Measurements from ENCODE around the gene ATXN3.

Gene ATXN3

DNA sequence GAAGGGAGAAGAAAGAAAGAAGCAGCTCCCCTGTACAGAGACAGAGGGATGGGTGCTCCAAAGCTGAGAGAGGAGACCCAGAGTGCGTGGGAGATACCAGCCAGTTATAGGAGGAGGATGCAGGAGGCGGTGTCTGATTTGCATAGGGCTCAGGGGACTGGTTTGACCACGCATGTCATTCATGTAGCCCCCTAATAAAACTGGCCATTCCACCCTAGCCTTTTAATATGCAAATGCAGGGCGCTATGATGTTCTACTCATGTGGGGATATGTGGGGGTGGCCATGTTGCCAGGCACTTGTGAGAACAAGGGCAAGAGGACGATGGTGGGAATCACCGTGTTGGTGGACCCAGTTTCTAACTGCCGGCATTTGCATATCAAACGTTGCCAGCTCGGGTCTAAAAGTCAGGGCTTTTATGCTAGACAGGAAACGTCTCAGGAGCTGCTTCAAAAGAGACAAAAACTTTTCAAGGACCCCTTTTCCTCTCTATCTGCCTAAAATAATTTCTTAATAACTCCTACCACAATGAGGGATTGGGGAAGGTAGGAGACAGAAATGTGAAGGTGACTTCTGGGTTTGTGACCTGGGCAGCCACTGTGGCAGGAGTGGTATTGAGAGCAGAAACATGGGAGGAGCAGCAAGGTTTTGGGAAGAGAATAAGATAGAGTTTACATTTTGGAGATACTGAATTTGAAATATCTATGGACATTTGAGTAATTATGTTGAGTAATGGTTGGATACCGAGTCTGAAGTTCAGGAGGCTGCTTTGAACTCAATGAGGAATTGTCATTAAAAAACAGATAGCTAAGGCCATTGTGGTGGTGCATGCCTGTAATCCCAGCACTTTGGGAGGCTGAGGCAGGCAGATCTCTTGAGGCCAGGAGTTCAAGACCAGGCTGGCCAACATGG is 2.2 kb upstream of the ATXN3 start:
- DNase-seq (ENCODE audit: low read depth): no peak
- no peak for TF ChIP-seq CTCF (conservative IDR thresholded peaks at IDR 0.05; ENCODE audit: low read depth, low read length)
- no peak overlapping the region for H3K4me3 ChIP-seq (ENCODE audit: low read length)

- TF ChIP-seq CTCF (conservative IDR thresholded peaks at IDR 0.05; ENCODE audit: low read depth, low read length): no peak
- DNase-seq (ENCODE audit: low read depth): no peak
- peak overlapping the region; percentile 98 for H3K4me3 ChIP-seq (ENCODE audit: low read length)
These were observed 564 bp downstream of the ATXN3 start for GRCh38 chr14:92105893-92106142.

DNA sequence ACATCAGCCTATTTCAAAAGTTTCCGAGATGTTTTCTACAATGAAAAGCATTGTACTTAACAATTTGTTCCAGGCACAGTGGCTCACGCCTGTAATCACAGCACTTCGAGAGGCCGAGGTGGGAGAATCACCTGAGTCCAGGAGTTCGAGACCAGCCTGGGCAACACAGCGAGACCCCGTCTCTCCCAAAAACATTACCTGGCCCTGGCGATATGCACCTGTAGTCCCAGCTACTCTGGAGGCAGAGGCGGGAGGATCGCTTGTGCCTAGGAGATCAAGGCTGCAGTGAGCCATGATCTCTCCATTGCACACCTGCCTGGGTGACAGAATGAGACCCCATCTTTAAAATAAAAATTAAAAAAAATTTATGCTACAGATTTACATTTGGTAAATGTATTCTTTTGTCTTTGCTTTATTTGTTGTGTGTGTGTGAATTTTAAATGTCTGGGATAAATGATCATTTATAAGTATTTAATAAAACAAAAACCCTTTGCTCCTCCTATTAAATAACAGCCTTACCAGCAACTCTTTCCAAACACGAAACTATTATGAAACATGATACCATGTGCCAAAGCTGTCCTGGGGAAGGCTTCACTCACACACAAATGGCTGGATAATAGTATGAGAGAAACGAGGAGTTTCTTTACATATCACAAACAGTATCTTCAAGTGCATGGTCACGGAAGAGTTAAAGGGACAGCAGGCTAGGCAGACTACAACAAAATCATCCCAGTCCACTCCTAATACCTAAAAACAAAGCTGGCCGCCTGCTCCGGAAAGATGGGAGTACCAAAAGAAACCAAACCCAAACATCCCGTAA is 1.1 kb downstream of the ATXN3 start:
- peak overlapping the region; percentile 98 for H3K4me3 ChIP-seq (ENCODE audit: low read length)
- TF ChIP-seq CTCF (conservative IDR thresholded peaks at IDR 0.05; ENCODE audit: low read depth, low read length): no peak
- no peak for DNase-seq (ENCODE audit: low read depth)

DNA sequence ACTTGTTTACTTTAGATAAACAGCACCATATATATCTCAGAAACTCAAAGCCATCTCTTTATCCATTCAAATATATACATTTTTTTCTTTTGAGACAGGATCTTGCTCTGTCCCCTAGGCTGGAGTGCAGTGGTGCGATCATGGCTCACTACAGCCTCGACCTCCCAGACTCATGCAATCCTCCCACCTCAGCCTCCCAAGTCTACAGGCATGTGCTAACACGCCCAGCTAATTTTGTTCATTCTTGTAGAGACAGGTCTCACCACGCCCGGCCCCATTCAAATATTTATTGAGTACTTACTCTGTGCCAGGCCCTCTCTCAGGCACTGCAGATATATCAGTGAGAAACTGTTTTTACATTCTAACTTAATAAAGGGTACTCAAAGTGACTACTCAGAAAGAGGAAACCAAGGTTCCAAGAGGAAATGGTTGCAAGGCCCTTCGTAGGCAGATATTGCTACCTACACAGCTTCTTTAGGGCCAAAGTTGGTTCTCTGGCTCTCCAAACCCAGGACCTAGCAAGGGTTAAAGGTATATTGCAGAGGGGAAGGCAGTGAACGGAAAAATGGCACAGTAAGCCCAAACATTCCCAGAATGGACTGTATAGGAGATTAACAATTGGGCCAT is 2.9 kb downstream of the ATXN3 start:
- DNase-seq (ENCODE audit: low read depth): no peak
- no peak overlapping the region for H3K4me3 ChIP-seq (ENCODE audit: low read length)
- no peak for TF ChIP-seq CTCF (conservative IDR thresholded peaks at IDR 0.05; ENCODE audit: low read depth, low read length)

- no peak overlapping the region for H3K4me3 ChIP-seq (ENCODE audit: low read length)
- no peak for TF ChIP-seq CTCF (conservative IDR thresholded peaks at IDR 0.05; ENCODE audit: low read depth, low read length)
- DNase-seq (ENCODE audit: low read depth): no peak
These were observed 6.6 kb downstream of the ATXN3 start for GRCh38 chr14:92099802-92100201.

DNA sequence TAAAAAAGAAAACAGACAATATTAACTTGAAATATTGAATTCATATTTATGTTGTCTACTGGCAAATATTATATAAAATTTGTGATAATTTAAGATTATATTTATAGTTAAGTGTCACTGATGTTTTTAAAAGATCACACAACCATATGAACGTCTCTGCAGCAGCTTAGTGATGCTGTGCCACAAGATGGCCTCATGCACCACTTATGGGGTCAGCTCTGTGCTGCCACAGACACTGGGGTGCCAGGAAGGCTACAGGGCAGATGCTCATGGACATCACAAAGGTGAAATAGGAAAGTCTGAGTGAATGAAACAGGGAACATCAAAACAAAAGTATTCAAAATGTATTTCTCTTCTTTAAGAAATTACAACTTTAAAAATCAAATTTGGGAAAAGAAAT is 13.1 kb downstream of the ATXN3 start:
- TF ChIP-seq CTCF (conservative IDR thresholded peaks at IDR 0.05; ENCODE audit: low read depth, low read length): no peak
- DNase-seq (ENCODE audit: low read depth): no peak

More for the DNA sequence above, 13.1 kb downstream of the ATXN3 start:
- H3K4me3 ChIP-seq (ENCODE audit: low read length): no peak overlapping the region

Data from retinal pigment epithelial cell (primary cell).